WTC11 (cell line): ENCODE measurements around the gene LRSAM1. TPM values are rescaled to one million over a fixed set of nuclear protein-coding genes. Genes with fewer than 3 reads are reported as not detected.

Source experiments
- ATAC-seq: fragments of 200-7000 bp; cut with Tn5 transposase; 2 replicates; pipeline ENCODE4 v1.10.0; 2021; ENCODE audit warnings: mild to moderate bottlenecking, moderate library complexity
- CTCF ChIA-PET: fragments of 300-600 bp; sonication (Branson Sonifier 250); formaldehyde crosslinking; loops from one replicate; lab custom pipeline; 2021; ENCODE audit warnings: antibody characterized with exemption; lab: Charles Lee
- POLR2A ChIA-PET: fragments of 350-600 bp; sonication (Branson Sonifier 250); formaldehyde crosslinking; loops from one replicate; lab custom pipeline; 2021; ENCODE audit warnings: antibody characterized with exemption; lab: Charles Lee
- DNase-seq: peaks from one replicate; pipeline ENCODE4 v3.0.0; 2021; ENCODE audit warnings: low spot score
- H3K27ac Mint-ChIP-seq: 2 replicates; pipeline ENCODE4 v1.8.0; 2021; ENCODE audit warnings: mixed read lengths
- H3K27me3 Mint-ChIP-seq: 2 replicates; pipeline ENCODE4 v1.8.0; 2021; ENCODE audit warnings: low read depth, mild to moderate bottlenecking, moderate library complexity, mixed read lengths
- H3K36me3 Mint-ChIP-seq: 2 replicates; pipeline ENCODE4 v1.8.0; 2021; ENCODE audit warnings: mixed read lengths
- H3K4me1 Mint-ChIP-seq: 2 replicates; pipeline ENCODE4 v1.8.0; 2022; ENCODE audit warnings: mixed read lengths
- H3K4me3 Mint-ChIP-seq: 2 replicates; pipeline ENCODE4 v1.8.0; 2021; ENCODE audit warnings: mild to moderate bottlenecking, moderate library complexity, mixed read lengths
- H3K9me3 Mint-ChIP-seq: 2 replicates; pipeline ENCODE4 v1.8.0; 2021; ENCODE audit warnings: mixed read lengths
- ATF2 ChIP-seq: sonication (generic); formaldehyde crosslinking; IDR thresholded peaks from 2 replicates; pipeline ENCODE4 v1.8.1; 2022; ENCODE audit warnings: low read depth, missing genetic modification reagents, borderline replicate concordance
- CBFB ChIP-seq: sonication (generic); formaldehyde crosslinking; IDR thresholded peaks from 2 replicates; pipeline ENCODE4 v1.8.1; 2022; ENCODE audit warnings: mild to moderate bottlenecking, low read depth, missing genetic modification reagents
- E2F5 ChIP-seq: sonication (generic); formaldehyde crosslinking; IDR thresholded peaks from 2 replicates; pipeline ENCODE4 v1.8.1; 2022; ENCODE audit warnings: mild to moderate bottlenecking, moderate library complexity, missing genetic modification reagents
- GTF2I ChIP-seq: fragments of 250-450 bp; sonication (Bioruptor Pico); conservative IDR thresholded peaks from 2 replicates; pipeline ENCODE4 v1.4.0; 2021; ENCODE audit warnings: mild to moderate bottlenecking
- HMGXB4 ChIP-seq: sonication (generic); formaldehyde crosslinking; IDR thresholded peaks from 2 replicates; pipeline ENCODE4 v1.8.1; 2023; ENCODE audit warnings: mild to moderate bottlenecking, moderate library complexity, missing genetic modification reagents
- IRF2 ChIP-seq: sonication (generic); formaldehyde crosslinking; IDR thresholded peaks from 2 replicates; pipeline ENCODE4 v1.8.0; 2022; ENCODE audit warnings: low read depth, missing genetic modification reagents, borderline replicate concordance
- MAX ChIP-seq: sonication (generic); formaldehyde crosslinking; IDR thresholded peaks from 2 replicates; pipeline ENCODE4 v1.8.0; 2022; ENCODE audit warnings: mild to moderate bottlenecking, missing genetic modification reagents
- NR1H2 ChIP-seq: sonication (generic); formaldehyde crosslinking; IDR thresholded peaks from 2 replicates; pipeline ENCODE4 v1.9.0; 2021; ENCODE audit warnings: mild to moderate bottlenecking, moderate library complexity, missing genetic modification reagents
- NR2C2 ChIP-seq: sonication (generic); formaldehyde crosslinking; IDR thresholded peaks from 2 replicates; pipeline ENCODE4 v1.8.0; 2022; ENCODE audit warnings: mild to moderate bottlenecking, missing genetic modification reagents
- OVOL2 ChIP-seq: fragments of 250-450 bp; sonication (Bioruptor Pico); IDR thresholded peaks from 2 replicates; pipeline ENCODE4 v1.9.0; 2021; ENCODE audit warnings: mild to moderate bottlenecking, borderline replicate concordance
- RELA ChIP-seq: sonication (generic); formaldehyde crosslinking; IDR thresholded peaks from 2 replicates; pipeline ENCODE4 v1.8.1; 2022; ENCODE audit warnings: missing genetic modification reagents, mild to moderate bottlenecking, borderline replicate concordance
- RORB ChIP-seq: fragments of 250-450 bp; sonication (Bioruptor Pico); IDR thresholded peaks from 2 replicates; pipeline ENCODE4 v1.9.0; 2021; ENCODE audit warnings: mild to moderate bottlenecking
- SP1 ChIP-seq: sonication (generic); formaldehyde crosslinking; conservative IDR thresholded peaks from 2 replicates; pipeline ENCODE4 v1.8.1; 2022; ENCODE audit warnings: missing genetic modification reagents
- STAT6 ChIP-seq: sonication (generic); formaldehyde crosslinking; conservative IDR thresholded peaks from 2 replicates; pipeline ENCODE4 v1.8.1; 2023; ENCODE audit warnings: mild to moderate bottlenecking, low read depth, missing genetic modification reagents, moderate library complexity
- TCF7 ChIP-seq: sonication (generic); formaldehyde crosslinking; IDR thresholded peaks from 2 replicates; pipeline ENCODE4 v1.8.0; 2022; ENCODE audit warnings: mild to moderate bottlenecking, low read depth, missing genetic modification reagents, moderate library complexity
- TEAD1 ChIP-seq: sonication (generic); formaldehyde crosslinking; IDR thresholded peaks from 2 replicates; pipeline ENCODE4 v1.8.0; 2022; ENCODE audit warnings: mild to moderate bottlenecking, missing genetic modification reagents
- TEAD4 ChIP-seq: sonication (generic); formaldehyde crosslinking; IDR thresholded peaks from 2 replicates; pipeline ENCODE4 v1.8.0; 2022; ENCODE audit warnings: mild to moderate bottlenecking, missing genetic modification reagents
- ZNF121 ChIP-seq: sonication (generic); formaldehyde crosslinking; IDR thresholded peaks from 2 replicates; pipeline ENCODE4 v1.8.0; 2023; ENCODE audit warnings: missing genetic modification reagents
- ZNF263 ChIP-seq: sonication (generic); formaldehyde crosslinking; IDR thresholded peaks from 2 replicates; pipeline ENCODE4 v1.8.1; 2022; ENCODE audit warnings: low read depth, mild to moderate bottlenecking, moderate library complexity, missing genetic modification reagents
- ZNF396 ChIP-seq: fragments of 250-450 bp; sonication (Bioruptor Pico); IDR thresholded peaks from 2 replicates; pipeline ENCODE4 v1.8.0; 2021; ENCODE audit warnings: mild to moderate bottlenecking, moderate library complexity, borderline replicate concordance
- ZNF532 ChIP-seq: fragments of 250-450 bp; sonication (Bioruptor Pico); IDR thresholded peaks from 2 replicates; pipeline ENCODE4 v1.9.0; 2021; ENCODE audit warnings: mild to moderate bottlenecking, borderline replicate concordance
- ZSCAN18 ChIP-seq: fragments of 250-450 bp; sonication (Bioruptor Pico); IDR thresholded peaks from 2 replicates; pipeline ENCODE4 v2.1.2; 2022; ENCODE audit warnings: mild to moderate bottlenecking, moderate library complexity
- total RNA-seq: library from RNA; stranded (reverse); gene quantifications from 3 replicates; pipeline ENCODE4 v1.2.3, GENCODE V29; 2021

Gene LRSAM1
- total RNA-seq, 1 experiment from 2014 or later: 32.4 TPM

- TF ChIP-seq ZNF532 (CRISPR knock-in tag) (no peak), TEAD4 (CRISPR knock-in tag) (no peak), RORB (no peak), TCF7 (CRISPR knock-in tag) (no peak), NR2C2 (no peak), MAX (no peak), CBFB (CRISPR knock-in tag) (no peak), OVOL2 (no peak), IRF2 (no peak), STAT6 (CRISPR knock-in tag) (no peak), ZNF396 (CRISPR knock-in tag) (no peak), ZNF263 (no peak), ZSCAN18 (no peak), TEAD1 (CRISPR knock-in tag) (no peak), ATF2 (CRISPR knock-in tag) (no peak)
- TF ChIP-seq, all 79 proteins: peak for 0
- H3K27ac Mint-ChIP-seq: no peak overlapping the region
- no peaks in the 10 kb centered on the region for H3K27me3 Mint-ChIP-seq
- H3K36me3 Mint-ChIP-seq: peaks cover 9% of the 10 kb centered on the region
- H3K4me1 Mint-ChIP-seq: peaks cover 41% of the 10 kb centered on the region
- no peak for DNase-seq
- H3K4me3 Mint-ChIP-seq: peak overlapping the region; percentile 98; the same call in 1 of the 2 replicates
- POLR2A ChIA-PET: no interaction called here
- no peak for ATAC-seq
- no peaks in the 10 kb centered on the region for H3K9me3 Mint-ChIP-seq
- CTCF ChIA-PET: no interaction called here
These were observed 29.1 kb upstream of the LRSAM1 start for GRCh38 chr9:127422133-127422782.

- Mint-ChIP-seq H3K4me1 (peaks cover 40% of the 10 kb centered on the region), H3K27me3 (no peaks in the 10 kb centered on the region), H3K4me3 (peak overlapping the region; percentile 98), H3K9me3 (no peaks in the 10 kb centered on the region), H3K27ac (peak overlapping the region; percentile 99; the same call in 1 of the 2 replicates), H3K36me3 (peaks cover 9% of the 10 kb centered on the region)
- DNase-seq: no peak
- ChIA-PET POLR2A (interaction anchor here (0.5 to 0.6 kb wide), 2 partner anchors 11 to 35 kb away, joined by 3 to 7 read pairs; no protein-coding TSS in a partner anchor), CTCF (no interaction called here)
- TF ChIP-seq HMGXB4 (CRISPR knock-in tag): no peak
- TF ChIP-seq ZNF121 (CRISPR knock-in tag): no peak
- no peak for TF ChIP-seq ZSCAN18
- TF ChIP-seq SP1 (CRISPR knock-in tag): no peak
- TF ChIP-seq GTF2I (CRISPR knock-in tag): no peak
- no peak for TF ChIP-seq RELA
- no peak for TF ChIP-seq E2F5
- TF ChIP-seq NR1H2 (CRISPR knock-in tag): no peak
- ATAC-seq: no peak
These were observed 28.5 kb upstream of the LRSAM1 start for GRCh38 chr9:127422787-127423186.
